T-helper 1 cell treated with Interleukin-12 subunit alpha and Interleukin-12 subunit beta and Interleukin-4 antibody, amounts not matched to agents 30 ng/mL and 1 ng/mL, for 36 hours (primary cell): Measurements from ENCODE around the gene P4HA3. TPM values are rescaled to one million over a fixed set of nuclear protein-coding genes. Genes with fewer than 3 reads are reported as not detected.

Source experiments
- intact Hi-C: fragments of 100-400 bp; cut with micrococcal nuclease; formaldehyde crosslinking; loops from one replicate; pipeline ENCODE4 v1.15.1; 2024
- total RNA-seq: library from RNA; stranded (reverse); gene quantifications from 2 replicates; pipeline ENCODE4 v1.2.3, GENCODE V29; 2022

The P4HA3 gene
- total RNA-seq, 1 donor from 2014 or later, result not detected

DNA sequence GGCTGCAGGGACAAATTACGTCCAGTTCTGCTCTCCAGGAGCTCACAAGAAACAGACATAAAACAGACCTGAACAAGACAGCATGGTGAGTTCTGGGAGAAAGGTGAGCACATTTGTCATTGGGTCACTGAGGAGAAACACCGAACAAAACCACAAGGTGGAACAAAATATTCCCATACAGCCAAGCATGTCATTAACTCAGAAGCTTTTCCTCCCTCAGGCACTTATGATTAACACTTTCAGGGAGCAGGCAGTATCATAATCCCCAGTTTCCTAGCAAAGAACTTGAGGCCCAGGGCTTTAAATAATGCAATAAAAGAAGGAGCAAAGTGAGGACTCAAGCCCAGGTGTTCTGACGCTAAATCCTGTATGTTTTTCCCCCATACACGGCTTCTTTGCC is 43.0 kb downstream of the P4HA3 start:
- intact Hi-C loops, result no loop called here

DNA sequence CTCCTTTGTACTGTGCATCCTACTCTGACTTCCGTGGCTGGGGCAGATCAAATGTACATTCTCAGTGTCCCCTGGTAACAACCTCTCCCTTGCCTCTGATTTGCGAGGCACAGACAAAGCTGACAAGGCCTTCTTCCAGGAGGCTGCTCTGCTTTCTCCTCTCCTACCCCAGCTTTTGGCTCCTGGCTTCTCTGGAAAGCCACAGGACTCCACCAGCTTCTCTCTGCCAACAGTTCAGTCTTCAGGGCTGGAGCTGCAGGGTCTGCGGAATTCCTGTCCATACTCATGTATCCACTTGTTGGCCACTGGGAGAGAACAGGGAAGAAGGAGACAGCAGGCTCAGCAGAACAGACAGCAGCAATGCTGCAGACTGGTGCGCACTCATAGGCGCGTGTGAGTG is 44.4 kb downstream of the P4HA3 start:
- intact Hi-C loops, result no loop called here

DNA sequence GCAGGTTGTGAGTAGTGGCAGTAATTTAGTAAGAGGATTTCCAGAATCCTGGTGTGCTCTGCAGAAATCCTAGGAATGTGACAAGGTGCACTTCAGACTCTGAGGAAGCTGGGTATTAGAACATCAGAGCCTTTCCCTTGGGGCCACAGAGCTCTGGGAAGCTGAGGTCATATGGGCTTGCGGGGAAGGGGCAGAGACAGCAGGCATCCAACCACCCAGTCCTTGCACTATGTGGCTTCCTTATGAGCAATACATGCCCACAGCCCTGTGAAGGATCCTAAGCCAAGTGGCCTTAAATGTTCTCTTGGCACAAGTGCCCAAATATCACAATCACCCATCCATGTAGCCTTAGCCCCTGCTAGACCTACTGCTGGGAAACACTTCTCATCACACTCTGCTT is 46.2 kb downstream of the P4HA3 start:
- intact Hi-C loops, result no loop called here

DNA sequence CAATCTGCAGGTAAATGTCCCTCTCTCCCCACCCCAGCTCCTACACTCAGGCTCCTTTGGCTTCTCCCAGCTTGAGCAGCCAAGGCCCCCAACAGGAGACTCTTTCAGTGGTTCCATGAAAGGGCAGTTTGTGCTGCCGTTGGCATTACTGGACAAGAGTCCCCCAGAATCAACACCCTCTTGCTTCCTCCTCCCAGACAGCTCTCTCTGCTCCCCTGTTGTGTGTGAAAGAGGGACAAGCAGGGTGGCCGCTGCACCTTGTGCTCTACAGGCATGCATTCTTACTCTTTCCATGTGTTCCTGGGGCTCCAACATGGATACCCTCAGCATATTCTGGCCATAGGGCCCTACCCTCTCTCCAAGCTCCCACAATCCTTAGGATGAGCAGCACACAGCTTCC is 48.7 kb downstream of the P4HA3 start:
- intact Hi-C loops, result no loop called here

DNA sequence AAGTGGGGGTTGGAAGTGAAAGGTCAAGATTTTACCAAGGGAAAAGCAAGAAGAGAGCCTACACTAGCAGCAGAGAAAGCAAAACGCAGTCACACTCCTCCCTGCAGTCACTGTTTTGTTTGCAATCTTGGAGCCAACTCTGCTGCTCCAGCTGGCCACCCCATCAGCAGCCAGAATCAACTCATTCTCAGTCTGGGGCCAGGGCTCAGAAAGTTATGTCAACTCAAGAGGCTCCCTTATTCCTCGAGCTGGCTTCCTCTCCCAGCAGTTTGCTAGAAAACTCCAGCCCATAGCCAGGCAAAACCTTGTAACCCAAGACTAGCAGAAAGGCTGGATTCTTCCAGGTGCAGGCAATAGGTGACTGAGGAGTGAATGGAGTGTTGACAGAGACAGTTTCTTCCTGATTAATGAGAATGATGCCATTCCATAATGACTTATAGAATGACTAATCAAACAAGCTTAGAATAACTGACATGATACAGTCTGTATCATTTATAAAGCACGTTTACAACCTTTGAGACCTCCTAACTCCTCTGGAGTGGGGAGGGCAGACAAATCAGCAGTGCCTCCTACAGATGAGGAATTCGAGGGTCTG is 53.4 kb downstream of the P4HA3 start:
- intact Hi-C loops, result loop anchor here (5.0 kb wide), 1 partner anchor 139 kb away; the partner anchor contains the start of gene PGM2L1

DNA sequence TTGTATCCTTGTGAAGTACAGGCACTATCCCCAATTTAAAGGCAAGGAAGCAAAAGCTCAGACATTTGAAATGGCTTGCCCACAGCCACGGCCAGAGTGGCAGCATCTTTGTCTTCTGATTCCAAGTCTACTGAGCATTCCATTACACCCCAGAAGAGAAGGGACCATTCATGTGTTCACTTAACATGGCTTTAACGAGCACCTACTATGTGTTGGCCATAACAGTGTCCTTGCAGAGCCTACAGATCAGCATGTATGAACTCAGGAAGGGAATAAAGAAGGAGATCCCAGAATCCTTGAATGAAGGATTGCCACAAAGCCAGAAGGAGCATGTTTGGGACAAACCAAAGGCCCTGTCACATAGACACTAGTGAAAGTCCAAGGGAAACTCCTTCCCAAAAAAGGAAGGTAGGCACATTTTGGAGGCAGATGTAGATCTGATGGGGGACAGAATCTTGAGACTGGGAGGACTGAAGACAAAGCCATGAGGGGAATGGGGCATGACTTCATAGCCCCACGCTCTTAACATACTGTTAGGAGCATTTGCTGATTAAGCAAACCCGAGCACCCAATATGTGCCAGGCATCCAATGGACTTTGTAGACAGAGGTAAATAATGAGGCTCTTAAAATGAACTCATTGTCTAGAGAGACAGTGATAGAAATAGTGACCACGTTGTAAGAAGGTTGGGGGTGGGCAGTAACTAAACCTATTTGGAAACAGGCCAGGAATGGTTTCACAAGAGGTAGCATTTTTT is 54.9 kb downstream of the P4HA3 start:
- intact Hi-C loops, result loop anchor here (5.0 kb wide), 1 partner anchor 141 kb away; the partner anchor contains the start of gene PGM2L1

DNA sequence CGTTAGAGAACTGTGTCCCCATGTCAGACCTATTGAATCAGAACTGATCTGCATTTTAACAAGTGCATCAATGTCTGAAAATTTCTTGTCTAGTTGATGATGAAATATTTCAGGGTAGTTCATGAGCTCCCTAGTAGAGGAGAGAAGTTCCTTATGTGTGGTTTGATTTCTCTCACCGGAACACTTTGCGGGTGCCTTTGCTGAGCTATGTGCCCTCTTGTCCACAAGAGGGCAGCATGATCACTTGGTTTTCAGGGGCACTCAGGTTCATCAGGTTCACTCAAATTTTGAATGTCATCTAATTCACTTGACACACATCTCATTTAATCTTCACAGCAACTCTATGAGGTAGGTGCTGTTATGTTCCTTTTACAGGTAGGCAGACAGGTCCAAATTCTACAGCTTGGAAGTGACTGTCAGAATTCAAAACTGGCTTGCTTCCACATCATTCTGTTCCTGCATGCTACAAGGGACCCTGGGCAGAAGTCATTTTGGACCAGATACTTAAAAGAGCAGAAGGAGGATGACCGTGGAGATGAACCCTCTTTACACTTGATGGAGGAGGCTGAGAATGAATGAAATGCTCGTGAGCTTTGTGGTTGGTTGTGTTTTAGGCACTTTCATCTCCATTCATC is 55.6 kb downstream of the P4HA3 start:
- intact Hi-C loops, result loop anchor here (1.0 to 5.0 kb wide), 4 partner anchors 65 to 292 kb away; partner anchors contain the start of gene PGM2L1

DNA sequence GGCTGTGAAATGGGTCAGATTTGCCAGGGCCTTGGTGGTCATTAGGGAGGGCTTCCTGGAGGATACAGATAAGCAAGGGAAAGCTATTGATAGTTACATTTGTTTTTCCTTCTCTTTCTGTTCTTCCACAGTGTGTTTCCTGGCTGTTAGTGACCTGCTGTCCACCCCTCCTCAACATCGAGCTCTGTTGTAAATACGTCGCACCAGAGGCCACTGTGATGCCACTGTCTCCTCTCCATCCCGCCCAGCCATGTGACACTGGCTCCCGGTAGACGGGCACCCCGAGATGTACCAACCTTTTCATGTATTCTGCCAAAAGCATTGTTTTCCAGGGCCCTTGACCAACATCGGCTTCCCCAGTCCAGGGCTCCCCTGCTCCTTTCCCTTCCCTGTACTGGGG is 58.1 kb downstream of the P4HA3 start:
- intact Hi-C loops, result no loop called here

DNA sequence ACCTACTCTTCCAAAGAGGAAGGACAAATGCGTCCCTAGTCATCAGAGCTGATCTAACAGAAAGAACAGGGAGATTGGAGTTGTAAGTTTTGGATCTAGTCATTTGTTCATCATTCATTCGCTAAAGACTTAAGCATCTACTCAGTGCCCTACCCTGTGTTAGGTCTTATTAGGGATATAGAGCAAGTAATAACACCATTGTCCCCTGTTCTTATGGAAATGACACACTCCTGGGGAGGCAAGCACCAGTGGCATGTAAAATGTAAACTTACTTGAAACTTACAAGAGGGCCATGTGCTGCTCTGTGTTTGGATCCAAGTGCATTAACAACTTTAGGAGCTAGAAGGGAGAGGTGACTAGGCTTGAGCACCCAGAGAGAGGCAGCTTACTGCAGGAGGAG is 61.9 kb downstream of the P4HA3 start:
- intact Hi-C loops, result no loop called here

DNA sequence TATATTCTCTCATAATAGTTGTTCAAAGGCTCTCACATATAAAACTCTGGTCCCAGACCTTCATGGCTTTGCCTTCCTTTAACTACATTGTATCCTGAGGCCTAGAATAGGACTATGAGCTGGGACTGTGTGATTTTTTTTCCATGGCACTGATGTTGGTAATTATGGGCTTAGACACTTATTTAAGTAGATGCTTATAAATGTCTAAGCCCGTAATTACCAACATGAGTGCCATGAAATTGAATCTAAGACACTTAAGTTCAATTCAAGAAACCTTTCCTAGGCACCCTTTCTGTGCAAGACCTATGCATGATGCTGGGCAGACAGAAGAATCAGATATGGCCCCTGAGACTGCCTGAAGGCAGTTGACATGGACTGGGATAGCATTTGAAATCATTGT is 63.0 kb downstream of the P4HA3 start:
- intact Hi-C loops, result no loop called here

DNA sequence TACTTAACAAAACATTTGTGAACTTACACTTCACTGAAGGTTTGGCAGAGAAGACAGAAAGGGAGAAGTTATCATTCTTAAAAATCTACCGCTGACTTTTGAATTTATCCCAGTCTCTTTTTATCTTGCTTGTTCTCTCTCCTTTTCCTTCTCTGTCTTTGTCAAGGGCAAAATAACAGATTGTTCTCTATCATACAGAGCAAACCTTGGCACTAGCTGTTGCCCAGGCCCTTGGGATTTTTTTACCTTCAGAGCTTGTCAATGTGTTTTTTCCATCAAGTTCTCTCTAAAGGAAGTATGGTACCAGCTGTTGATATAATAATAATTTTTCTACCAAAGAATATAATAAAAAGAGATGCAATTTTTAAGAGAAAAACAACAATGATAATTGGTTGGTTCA is 73.2 kb downstream of the P4HA3 start:
- intact Hi-C loops, result no loop called here

DNA sequence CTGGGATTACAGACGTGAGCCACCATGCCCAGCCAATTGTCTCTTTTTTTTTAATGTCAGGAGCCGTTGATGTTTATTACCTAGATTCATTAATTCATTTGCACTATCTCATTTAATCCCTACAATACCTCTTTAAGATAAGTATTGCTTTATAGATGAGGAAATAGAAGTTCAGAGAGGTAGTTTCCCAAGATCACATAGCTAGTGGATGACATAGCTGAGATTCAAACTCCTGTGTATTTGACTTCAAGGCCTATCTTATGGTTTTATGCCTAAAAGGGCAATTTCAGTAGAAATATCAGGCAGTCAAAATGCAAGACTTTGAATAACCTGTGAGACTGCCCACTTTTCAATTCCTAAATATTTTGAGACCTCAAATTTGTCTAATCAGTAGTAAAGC is 73.9 kb downstream of the P4HA3 start:
- intact Hi-C loops, result no loop called here

DNA sequence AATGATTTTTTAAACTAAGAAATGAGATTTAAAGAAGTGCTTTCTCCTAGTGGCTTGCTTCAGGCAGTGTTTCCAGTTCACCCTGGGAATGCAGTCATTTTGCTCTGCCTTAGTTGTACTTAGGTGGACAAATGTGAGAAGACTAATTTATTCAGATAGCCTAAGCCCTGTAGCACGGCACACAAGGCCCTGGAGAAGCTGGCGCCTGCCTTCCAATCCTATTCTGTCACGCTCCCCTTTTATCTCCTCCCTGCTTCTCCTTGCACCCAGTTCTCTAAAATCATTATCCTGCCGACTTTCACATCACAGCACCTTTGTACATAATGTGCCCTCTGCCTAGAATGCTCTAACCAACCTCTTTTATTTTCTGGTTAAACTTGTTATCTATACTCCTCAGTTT is 76.3 kb downstream of the P4HA3 start:
- intact Hi-C loops, result no loop called here

DNA sequence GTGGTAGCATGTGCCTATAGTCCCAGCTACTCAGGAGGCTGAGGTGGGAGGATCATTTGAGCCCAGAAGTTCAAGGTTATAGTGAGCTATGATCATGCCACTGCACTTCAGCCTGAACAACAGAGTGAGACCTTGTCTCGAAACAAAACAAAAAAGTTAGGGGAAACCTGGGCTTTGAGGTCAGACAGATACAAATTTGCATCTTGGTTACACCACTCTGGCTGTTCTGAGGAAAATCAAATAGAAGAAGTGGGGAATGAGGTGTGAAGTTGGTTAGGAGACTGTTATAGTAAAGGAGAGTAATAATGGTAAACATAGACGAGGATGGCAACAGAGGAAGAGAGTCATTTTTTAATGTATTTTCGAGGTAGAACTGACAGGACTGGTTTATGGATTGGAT is 77.8 kb downstream of the P4HA3 start:
- intact Hi-C loops, result no loop called here

DNA sequence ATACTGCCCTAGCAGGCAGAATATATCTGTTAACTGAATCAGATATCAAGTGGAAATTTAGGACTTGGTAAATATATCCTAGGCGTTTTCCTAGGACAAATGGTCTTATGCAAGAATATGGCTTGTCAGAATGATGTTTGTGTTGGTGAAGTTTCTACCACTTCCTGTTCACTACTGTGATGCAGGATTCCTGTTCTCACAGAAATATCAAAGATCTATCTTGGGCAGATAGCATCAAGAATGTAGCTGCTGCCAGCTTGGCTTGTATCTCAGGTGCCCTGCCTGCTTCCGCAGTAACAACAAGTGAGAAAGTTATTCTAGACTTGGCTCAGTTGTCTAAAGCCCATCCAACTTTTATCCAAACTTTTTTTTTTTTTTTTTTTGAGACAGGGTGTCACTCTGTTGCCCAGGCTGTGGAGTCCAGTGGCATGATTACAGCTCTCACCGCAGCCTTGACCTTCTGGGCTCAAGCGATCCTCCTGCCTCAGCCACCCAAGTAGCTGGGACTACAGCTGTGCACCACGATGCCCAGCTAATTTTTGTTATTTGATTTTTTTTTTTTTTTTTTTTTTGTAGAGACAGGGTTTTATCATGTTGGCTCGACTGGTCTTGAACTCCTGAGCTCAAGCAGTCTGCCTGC is 79.0 kb downstream of the P4HA3 start:
- intact Hi-C loops, result no loop called here

DNA sequence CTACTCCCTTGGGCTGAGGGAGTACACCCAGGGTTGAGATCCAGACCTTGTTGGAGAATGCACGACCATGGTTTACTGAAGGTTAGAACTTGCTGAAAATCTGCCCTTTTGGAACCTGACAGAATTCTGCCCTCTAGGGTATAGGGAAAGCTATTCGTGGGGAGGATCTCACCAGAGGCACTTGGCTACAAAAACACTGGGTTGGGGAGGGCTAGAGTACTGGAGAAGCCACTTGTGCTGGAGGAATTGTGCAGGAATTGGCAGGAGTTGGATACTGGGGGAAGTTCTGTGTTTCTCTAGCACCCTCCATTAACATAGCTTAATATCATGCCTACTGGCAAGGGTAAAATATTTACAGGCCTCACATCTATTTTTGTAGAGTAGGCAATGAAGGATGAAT is 84.5 kb downstream of the P4HA3 start:
- intact Hi-C loops, result no loop called here

DNA sequence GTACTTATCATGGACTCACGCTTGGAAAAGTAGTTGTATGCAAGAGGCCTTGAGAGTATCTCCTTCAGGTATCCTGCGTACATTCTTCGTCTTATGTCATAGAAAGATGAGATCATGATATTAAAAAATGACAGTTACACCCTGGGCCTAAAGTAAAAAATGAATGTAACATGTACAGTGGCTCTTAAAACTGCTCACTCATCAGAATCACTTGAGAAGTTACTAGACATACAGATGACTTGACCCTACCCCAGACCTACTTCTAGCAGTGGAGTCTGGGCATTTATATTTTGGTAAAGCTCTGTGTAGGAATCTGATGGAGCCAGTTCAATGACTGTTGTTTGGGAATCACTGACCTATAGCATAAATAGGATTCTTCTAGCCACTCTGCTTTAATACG is 85.9 kb downstream of the P4HA3 start:
- intact Hi-C loops, result no loop called here

DNA sequence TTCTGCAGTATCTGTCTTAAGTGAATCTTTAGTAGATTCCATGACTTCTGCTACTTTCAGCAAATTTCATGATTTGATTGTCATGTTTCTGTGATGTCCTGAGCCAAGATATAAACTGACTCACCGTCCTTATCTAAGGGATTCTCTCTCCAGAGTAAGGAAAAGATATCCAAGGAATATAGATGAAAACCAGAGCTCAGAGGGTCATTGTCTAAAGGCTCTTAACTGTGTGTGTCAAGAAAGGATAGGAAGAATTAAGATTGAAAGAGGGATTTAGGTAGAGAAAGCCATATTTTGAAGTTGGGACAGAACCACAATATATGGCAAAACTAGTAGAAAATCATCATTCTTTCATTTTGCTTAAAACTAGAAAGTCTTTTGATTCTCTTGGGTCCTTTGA is 89.6 kb downstream of the P4HA3 start:
- intact Hi-C loops, result no loop called here

DNA sequence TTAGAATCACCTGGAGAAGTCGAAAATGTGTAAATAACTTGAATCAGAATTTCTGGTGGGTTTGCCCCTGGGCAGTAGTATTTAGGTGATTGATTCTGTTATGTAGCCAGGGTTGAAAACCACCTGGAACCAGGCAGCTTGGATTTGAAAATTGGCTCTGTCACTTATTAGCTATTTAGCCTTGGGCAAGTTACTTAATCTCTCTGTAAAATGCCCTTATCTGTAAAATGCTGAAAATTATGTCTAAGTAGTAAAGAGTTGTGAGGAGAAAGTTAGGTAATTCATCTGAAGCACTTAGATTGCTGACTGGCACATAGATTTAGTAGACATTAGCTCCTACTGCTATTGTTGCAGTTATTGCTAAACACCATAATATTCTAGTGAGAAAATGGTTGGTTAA is 91.1 kb downstream of the P4HA3 start:
- intact Hi-C loops, result no loop called here
